Stimulated activated CD4-positive, alpha-beta T cell treated with anti-CD3 and anti-CD28 coated beads, Interleukin-4, amount 100 ng/mL, for 1 hour (primary cell): Measurements from ENCODE around the gene HSPB9.
A peak's percentile ranks its signal among the peaks of the same experiment; 100 is the strongest.
"Not testable (repeated sequence)": the region's sequence is repeated elsewhere in the genome, so short reads cannot be mapped to it uniquely, and the experiment has no call there.

Experiments
- DNase-seq: peaks from one replicate; pipeline ENCODE4 v3.0.0-alpha.2; 2020

The HSPB9 gene

GRCh38 chr17:42120161-42120769 is 2.3 kb upstream of the HSPB9 start:
- no peak for DNase-seq

- peak; percentile 81 for DNase-seq
Observed at GRCh38 chr17:42120770-42121769, 1.5 kb upstream of the HSPB9 start, which contains the start of gene KAT2A. Gene KAT2A (minus strand): TSS chr17:42121367. CDS start chr17:42121304, 63 bp downstream.

DNA sequence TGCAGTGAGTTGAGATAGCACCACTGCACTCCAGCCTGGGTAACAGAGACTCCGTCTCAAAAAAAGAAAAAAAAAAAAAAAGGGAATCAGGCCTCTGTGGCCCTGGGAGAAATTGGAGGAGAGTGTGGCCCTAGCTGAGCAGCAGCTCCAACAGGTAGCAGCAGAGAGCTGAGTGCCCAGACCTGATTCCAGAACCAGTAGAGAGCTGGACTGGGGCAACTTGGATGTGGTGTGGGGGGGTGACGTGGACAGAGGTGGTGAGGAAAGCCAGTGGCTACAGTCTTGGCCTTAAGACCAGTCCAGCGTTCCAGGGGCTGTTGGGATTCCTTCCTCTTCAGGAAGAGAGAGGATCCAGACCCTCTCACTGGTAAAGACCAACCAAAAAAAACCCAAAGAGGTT is 1.7 kb downstream of the HSPB9 start:
- no peak for DNase-seq

GRCh38 chr17:42125565-42125964 is 3.0 kb downstream of the HSPB9 start:
- DNase-seq, result no peak

DNA sequence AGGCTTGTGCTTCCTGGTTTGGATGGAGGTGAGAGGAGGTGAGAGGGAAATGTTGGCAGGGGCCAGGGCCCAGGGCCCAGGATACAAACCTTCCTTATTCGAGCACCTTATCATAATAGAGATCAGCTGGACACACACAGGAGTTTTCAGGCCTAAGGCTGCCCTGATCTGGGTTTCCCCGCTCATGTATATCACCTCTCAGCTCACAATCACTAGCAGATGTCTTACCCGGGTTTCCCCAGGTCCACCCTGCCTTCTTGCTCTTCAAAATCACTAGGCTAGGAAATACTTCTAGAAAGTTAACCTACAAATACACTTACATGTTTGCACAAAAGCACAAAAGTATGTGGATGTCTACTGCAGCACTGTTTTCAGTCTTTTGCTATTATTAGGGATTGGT is 4.2 kb downstream of the HSPB9 start:
- DNase-seq, result no peak

DNA sequence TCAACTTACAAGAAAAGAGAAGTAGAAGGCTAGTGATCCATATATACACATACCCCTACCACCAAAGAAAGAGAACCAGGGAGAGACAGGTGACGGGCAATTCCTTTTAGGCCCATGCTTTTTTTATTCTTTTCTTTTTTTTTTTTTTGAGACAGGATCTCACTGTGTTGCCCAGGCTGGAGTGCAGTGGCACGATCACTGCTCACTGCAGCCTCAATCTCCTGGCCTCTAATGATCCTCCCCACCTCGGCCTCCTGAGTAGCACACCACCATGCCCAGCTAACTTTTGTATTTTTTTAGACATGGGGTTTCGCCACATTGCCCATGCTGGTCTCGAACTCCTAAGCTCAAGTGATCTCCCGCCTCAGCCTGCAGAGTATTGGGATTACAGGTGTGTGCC is 4.8 kb downstream of the HSPB9 start:
- no peak for DNase-seq

DNA sequence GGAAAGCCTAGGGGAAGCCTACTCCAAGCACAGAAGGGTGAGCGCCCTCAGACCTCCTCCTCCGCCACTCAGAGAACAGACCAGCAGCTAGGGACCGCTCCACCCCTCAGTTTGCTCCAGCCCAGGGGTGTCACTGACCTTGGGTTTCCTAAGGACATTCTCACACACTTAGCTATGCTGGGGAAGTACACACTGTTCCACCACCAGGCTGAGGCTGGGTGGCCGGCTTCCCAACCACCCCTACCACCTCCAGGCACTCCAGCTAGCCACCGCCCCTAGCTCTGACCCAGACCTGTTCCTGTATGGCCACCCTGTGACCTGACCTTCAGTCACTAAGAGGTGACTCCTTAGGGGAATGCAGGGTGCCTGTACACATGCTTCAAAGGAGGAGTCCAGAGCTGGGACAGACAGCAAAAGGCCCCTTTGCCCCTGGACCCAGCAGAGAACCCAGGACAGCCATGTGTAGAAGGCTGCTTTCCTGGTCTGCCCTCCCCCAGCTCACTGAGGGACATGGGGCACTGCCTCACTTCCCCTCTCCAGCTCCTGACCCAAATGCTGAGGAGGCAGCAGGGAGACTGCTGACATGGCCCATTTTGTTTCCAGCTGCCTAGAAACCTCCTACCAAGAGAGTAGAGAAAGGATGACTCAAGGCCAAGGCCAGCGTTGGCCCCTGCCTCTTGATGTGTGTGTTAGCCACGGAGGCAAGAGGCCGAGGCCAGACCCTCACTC is 6.7 kb downstream of the HSPB9 start:
- DNase-seq, result no peak

GRCh38 chr17:42130310-42130936 is 7.8 kb downstream of the HSPB9 start:
- no peak for DNase-seq

- no peak for DNase-seq
Observed at GRCh38 chr17:42131232-42131631, 8.6 kb downstream of the HSPB9 start.

GRCh38 chr17:42131981-42132432 is 9.4 kb downstream of the HSPB9 start:
- DNase-seq, result no peak

DNA sequence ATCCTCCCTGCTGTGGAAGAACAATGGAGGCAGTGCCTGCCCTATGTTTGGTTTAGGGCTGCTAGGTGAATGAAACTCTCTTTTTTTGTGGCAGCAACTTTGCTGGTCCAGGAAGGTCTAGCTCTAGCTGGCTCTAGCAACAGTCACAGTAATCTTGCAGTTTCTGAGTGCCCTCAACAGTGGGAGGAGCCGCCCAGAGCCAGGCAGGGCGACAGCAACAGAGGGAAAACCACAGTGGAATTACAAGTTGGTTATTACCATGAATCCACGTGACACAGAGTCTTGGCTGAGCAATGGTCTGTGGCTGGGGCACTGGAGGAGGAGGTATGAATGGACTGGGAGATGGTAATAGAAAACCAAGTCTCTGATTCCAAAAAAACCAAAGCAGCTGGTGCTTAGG is 10.3 kb downstream of the HSPB9 start:
- DNase-seq, result no peak

GRCh38 chr17:42133461-42134041 is 10.9 kb downstream of the HSPB9 start:
- no peak for DNase-seq

GRCh38 chr17:42135151-42135550 is 12.5 kb downstream of the HSPB9 start:
- no peak for DNase-seq

DNA sequence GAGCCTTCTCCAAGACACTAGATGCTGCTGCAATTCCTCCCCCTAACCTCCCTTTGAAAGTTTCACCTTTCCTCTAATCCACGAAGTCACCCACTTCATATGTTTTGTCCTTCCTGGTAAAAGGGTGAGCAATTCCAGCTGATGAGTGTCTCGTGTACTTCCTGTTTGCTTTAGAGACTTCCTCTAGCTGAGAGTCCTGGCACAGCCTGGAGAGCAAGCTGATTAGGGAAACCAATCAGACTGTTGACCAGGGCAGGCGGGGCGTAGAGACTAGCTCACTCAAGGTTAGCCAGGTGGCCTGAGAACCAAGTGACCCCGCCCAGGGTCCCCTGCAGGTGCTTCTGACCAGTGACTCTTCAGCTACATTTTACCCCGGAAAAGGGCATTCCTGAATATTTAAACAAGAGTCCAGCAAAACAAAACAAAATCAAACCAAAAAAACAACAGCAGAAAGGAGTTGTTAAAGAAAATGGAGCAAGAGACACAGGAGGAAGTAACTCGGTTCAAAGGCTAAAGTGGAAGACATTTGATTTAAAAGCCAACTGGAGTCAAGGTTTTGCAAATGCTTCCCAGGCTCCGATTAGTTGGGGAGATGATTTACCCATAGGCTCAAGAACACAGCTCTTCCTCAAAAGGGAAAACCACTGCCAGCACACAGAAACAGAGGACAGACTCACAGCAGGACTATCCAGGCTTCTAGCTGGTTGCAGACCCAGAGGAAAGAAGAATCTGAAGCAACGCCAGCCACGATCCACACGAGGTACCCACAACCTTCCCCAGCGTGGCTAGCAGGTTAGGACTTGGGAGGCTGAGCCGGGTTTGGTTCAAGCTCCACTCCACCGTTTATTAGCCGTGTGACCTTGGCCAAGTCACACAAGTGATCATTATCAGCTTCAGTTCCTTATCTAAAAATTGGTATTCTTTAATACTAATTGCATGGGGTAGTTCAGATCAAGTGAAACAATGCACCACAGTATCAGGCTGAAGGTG is 13.4 kb downstream of the HSPB9 start:
- DNase-seq, result no peak

DNA sequence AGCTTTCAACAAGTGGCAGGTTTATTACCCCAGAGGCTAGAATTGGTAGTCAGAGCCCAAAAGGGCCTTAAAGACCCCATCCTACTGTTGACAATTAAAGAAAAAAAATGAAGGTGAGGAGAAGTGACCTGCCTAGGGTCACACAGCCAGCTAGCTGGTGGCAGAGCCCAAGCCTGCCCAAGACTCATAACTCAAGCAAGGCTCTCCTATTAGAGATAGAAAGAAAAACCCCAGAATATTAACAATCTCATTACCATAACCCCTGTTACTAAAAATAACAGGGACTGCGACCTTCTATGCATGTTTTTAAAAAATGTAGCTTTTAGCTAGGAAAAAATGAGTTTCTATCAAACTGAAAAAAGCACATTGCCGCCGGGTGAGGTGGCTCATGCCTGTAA is 14.0 kb downstream of the HSPB9 start:
- DNase-seq, result no peak

GRCh38 chr17:42138749-42139492 is 16.3 kb downstream of the HSPB9 start:
- DNase-seq, result no peak

DNA sequence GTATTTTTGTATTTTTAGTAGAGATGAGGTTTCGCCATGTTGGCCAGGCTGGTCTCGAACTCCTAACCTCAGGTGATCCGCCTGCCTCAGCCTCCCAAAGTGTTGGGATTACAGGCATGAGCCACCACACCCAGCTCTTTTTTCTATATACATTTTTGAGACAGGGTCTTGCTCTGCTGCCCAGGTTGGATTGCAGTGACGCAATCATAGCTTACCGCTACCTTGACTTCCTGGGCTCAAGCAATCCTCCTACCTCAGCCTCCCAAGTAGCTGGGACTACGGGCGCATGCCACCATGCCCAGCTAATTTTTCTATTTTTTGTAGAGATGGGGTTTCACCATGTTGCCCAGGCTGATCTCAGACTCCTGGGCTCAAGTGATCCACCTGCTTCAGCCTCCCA is 18.1 kb downstream of the HSPB9 start:
- not testable (repeated sequence) for DNase-seq

GRCh38 chr17:42141382-42141781 is 18.8 kb downstream of the HSPB9 start:
- no peak for DNase-seq

DNA sequence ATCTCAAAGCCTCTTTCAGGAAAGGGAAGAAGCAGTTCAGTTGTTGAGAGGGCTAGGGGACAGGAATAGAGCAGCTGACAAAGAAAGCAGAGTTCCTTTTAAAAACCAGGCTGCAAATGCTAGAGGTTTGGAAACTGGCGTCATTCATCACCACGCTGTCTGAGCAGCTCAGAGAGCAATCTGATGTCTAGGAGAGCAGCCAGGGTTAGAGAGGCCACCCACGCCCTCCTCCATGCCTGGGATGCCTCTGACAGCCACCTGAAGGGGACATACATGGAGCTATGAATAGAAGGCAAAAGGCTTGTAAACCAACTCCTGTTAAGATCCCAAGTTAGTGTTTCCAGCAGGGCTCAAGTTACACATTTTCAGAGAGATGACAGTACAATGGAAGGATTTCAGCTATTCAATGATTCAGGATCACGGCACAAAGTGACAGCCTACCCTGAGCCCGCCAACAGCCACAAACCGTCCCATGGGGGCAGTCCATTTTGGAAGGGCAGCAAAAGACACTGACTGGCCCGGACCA is 19.8 kb downstream of the HSPB9 start:
- DNase-seq, result no peak

- DNase-seq, result not testable (repeated sequence)
Observed at GRCh38 chr17:42143138-42143537, 20.5 kb downstream of the HSPB9 start.
